ENCODE data around the gene NEURL3. TPM values are rescaled to one million over a fixed set of nuclear protein-coding genes. Genes with fewer than 3 reads are reported as not detected.

NEURL3 gene
- polyA plus RNA-seq, 3 donors: not detected

DNA sequence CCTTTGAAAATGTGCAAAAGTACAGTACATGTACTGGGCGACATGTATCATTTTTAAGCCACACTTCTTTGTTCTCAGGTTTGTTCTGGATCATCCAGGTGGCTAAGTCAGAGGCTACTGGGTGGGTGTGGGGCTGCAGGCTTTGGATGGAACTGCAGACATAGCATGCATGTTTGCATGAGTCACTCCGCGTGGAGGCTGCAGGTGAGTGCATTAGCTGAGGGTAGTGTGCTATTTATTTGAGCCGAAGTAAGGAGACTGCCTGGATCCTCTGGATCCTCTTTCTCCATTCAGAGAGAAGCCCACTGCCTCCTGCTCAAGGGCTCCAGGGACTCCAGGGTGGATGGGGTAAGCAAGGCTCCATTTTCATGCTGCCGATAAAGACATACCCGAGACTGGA lies 9.4 kb upstream of the NEURL3 start:
- no peak overlapping the region for H3K27ac ChIP-seq (ENCODE audit: low read depth in 1 of 2, low read length in 2 of 2)
- no peaks in the 10 kb centered on the region for H3K79me2 ChIP-seq (ENCODE audit: insufficient read depth, low read length)
- Mint-ChIP-seq H3K4me3 (no peak overlapping the region), H3K27ac (no peak overlapping the region), H3K27me3 (ENCODE audit: low read depth in 3 of 3) (peaks cover 4 to 9% (median 7%) of the 10 kb centered on the region in 3 donors), H3K4me1 (no peaks in the 10 kb centered on the region), H3K36me3 (no peaks in the 10 kb centered on the region), H3K9me3 (peaks cover 7 to 14% (median 11%) of the 10 kb centered on the region in 7 donors)
- intact Hi-C loops (cut with micrococcal nuclease): no loop called here
- 94% methylated on average over 5 of the region's 6 CpGs for WGBS (ENCODE audit: insufficient coverage)
- peaks cover 0 to 3% of the 10 kb centered on the region in 2 donors for H3K4me1 ChIP-seq (ENCODE audit: control insufficient read depth in 1 of 2, insufficient read depth in 2 of 2, low read length in 2 of 2)
- H3K36me3 ChIP-seq (replicated peaks in 1 of 2; ENCODE audit: control insufficient read depth in 1 of 2, insufficient read depth in 2 of 2, low read length in 2 of 2): no peaks in the 10 kb centered on the region
- no peak overlapping the region for H2AFZ ChIP-seq (ENCODE audit: insufficient read depth, low read depth, low read length, poor library complexity, severe bottlenecking)
- H3K27me3 ChIP-seq (ENCODE audit: control insufficient read depth in 2 of 2, insufficient read depth in 2 of 2, low read length in 2 of 2): peaks cover 0 to 3% of the 10 kb centered on the region in 2 donors
- H3K9ac ChIP-seq (ENCODE audit: insufficient read depth, low read length, poor library complexity, severe bottlenecking): no peak overlapping the region
- H3K9me3 ChIP-seq (replicated peaks in 1 of 2; ENCODE audit: control insufficient read depth in 1 of 2, insufficient read depth in 1 of 2, low read length in 2 of 2): peaks cover 0 to 4% of the 10 kb centered on the region in 2 donors
- H4K20me1 ChIP-seq (ENCODE audit: insufficient read depth, low read length): no peaks in the 10 kb centered on the region
- no peak for DNase-seq
- H3K4me2 ChIP-seq (replicated peaks; ENCODE audit: extremely low read depth, low read length, poor library complexity, severe bottlenecking): no peak overlapping the region
- TF ChIP-seq, protein P1, sequence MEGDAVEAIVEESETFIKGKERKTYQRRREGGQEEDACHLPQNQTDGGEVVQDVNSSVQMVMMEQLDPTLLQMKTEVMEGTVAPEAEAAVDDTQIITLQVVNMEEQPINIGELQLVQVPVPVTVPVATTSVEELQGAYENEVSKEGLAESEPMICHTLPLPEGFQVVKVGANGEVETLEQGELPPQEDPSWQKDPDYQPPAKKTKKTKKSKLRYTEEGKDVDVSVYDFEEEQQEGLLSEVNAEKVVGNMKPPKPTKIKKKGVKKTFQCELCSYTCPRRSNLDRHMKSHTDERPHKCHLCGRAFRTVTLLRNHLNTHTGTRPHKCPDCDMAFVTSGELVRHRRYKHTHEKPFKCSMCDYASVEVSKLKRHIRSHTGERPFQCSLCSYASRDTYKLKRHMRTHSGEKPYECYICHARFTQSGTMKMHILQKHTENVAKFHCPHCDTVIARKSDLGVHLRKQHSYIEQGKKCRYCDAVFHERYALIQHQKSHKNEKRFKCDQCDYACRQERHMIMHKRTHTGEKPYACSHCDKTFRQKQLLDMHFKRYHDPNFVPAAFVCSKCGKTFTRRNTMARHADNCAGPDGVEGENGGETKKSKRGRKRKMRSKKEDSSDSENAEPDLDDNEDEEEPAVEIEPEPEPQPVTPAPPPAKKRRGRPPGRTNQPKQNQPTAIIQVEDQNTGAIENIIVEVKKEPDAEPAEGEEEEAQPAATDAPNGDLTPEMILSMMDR (IDR thresholded peaks at IDR 0.05): no peak
- no peak overlapping the region for H3K4me3 ChIP-seq (replicated peaks in 1 of 3; ENCODE audit: low read depth in 2 of 3, low read length in 3 of 3)

DNA sequence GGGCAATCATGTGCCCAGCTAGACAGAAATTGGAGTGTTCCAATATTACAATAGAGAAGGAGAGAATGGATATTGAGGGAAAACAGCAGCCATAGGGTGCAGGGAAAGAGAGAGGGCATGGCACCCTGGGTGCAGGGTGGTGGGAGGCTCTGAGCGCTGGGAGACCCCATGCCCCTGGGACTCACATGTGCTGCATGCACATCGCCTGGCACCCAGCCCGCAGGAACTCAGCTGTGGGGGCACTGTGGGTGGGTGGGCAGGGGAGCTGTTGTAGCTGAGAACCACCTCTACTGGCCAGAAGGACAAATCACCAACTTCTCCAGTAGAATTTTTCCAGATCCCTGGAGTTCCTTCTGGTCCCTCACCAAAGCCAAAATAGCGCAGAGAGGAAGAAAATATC lies 7.2 kb upstream of the NEURL3 start:
- intact Hi-C loops (cut with micrococcal nuclease): no loop called here
- Histone ChIP-seq H4K20me1 (ENCODE audit: insufficient read depth, low read length) (no peaks in the 10 kb centered on the region), H3K4me3 (replicated peaks in 1 of 3; ENCODE audit: low read depth in 2 of 3, low read length in 3 of 3) (no peak overlapping the region), H3K4me2 (replicated peaks; ENCODE audit: extremely low read depth, low read length, poor library complexity, severe bottlenecking) (no peak overlapping the region), H3K9ac (ENCODE audit: insufficient read depth, low read length, poor library complexity, severe bottlenecking) (no peak overlapping the region), H3K4me1 (ENCODE audit: control insufficient read depth in 1 of 2, insufficient read depth in 2 of 2, low read length in 2 of 2) (peaks cover 10 to 19% of the 10 kb centered on the region in 2 donors), H3K36me3 (replicated peaks in 1 of 2; ENCODE audit: control insufficient read depth in 1 of 2, insufficient read depth in 2 of 2, low read length in 2 of 2) (no peaks in the 10 kb centered on the region), H3K79me2 (ENCODE audit: insufficient read depth, low read length) (no peaks in the 10 kb centered on the region), H3K9me3 (replicated peaks in 1 of 2; ENCODE audit: control insufficient read depth in 1 of 2, insufficient read depth in 1 of 2, low read length in 2 of 2) (peaks cover 0 to 4% of the 10 kb centered on the region in 2 donors), H2AFZ (ENCODE audit: insufficient read depth, low read depth, low read length, poor library complexity, severe bottlenecking) (no peak overlapping the region), H3K27me3 (ENCODE audit: control insufficient read depth in 2 of 2, insufficient read depth in 2 of 2, low read length in 2 of 2) (peaks cover 0 to 3% of the 10 kb centered on the region in 2 donors), H3K27ac (ENCODE audit: low read depth in 1 of 2, low read length in 2 of 2) (no peak overlapping the region)
- Mint-ChIP-seq H3K4me3 (no peak overlapping the region), H3K36me3 (no peaks in the 10 kb centered on the region), H3K27ac (no peak overlapping the region), H3K27me3 (ENCODE audit: low read depth in 3 of 3) (peaks cover 10 to 16% (median 10%) of the 10 kb centered on the region in 3 donors), H3K4me1 (peaks cover 10% of the 10 kb centered on the region), H3K9me3 (peaks cover 7 to 12% (median 9%) of the 10 kb centered on the region in 7 donors)
- DNase-seq: no peak
- TF ChIP-seq, protein P1 (IDR thresholded peaks at IDR 0.05): no peak
- WGBS (ENCODE audit: insufficient coverage): 100% methylated on average over 2 of the region's 4 CpGs

Measured in CD14-positive monocyte (primary cell).